Middle frontal gyrus (tissue), 1 donor: ENCODE measurements around the gene LTO1.

Experiments used
- DNase-seq: peaks from one replicate; pipeline ENCODE4 v3.0.0-alpha.2; 2015; ENCODE audit warnings: low spot score; ENCODE audit errors: extremely low spot score

Gene LTO1

GRCh38 chr11:69658626-69659450 lies 16.3 kb downstream of the LTO1 start:
- no peak for DNase-seq

- DNase-seq: no peak
These were observed 17.1 kb downstream of the LTO1 start for GRCh38 chr11:69657911-69658625.

- DNase-seq: no peak
These were observed 17.7 kb downstream of the LTO1 start for GRCh38 chr11:69657456-69657910.

- no peak for DNase-seq
These were observed 18.4 kb downstream of the LTO1 start for GRCh38 chr11:69656536-69657455.

GRCh38 chr11:69655479-69656428 lies 19.4 kb downstream of the LTO1 start:
- DNase-seq: no peak

GRCh38 chr11:69654660-69655478 lies 20.3 kb downstream of the LTO1 start:
- DNase-seq: no peak

- no peak for DNase-seq
These were observed 21.0 kb downstream of the LTO1 start for GRCh38 chr11:69654001-69654659.

GRCh38 chr11:69653406-69653960 lies 21.7 kb downstream of the LTO1 start:
- DNase-seq: no peak

GRCh38 chr11:69652999-69653398 lies 22.2 kb downstream of the LTO1 start:
- no peak for DNase-seq

- no peak for DNase-seq
These were observed 23.1 kb downstream of the LTO1 start for GRCh38 chr11:69651834-69652620.

GRCh38 chr11:69650832-69651344 lies 24.3 kb downstream of the LTO1 start:
- DNase-seq: no peak

- DNase-seq: no peak
These were observed 24.9 kb downstream of the LTO1 start for GRCh38 chr11:69650081-69650831.

GRCh38 chr11:69649576-69649900 lies 25.6 kb downstream of the LTO1 start:
- DNase-seq: no peak

- no peak for DNase-seq
These were observed 26.2 kb downstream of the LTO1 start for GRCh38 chr11:69648679-69649575.

- DNase-seq: no peak
These were observed 27.2 kb downstream of the LTO1 start for GRCh38 chr11:69647761-69648497.
